Measurements from ENCODE around the gene CLIP3.

The CLIP3 gene

DNA sequence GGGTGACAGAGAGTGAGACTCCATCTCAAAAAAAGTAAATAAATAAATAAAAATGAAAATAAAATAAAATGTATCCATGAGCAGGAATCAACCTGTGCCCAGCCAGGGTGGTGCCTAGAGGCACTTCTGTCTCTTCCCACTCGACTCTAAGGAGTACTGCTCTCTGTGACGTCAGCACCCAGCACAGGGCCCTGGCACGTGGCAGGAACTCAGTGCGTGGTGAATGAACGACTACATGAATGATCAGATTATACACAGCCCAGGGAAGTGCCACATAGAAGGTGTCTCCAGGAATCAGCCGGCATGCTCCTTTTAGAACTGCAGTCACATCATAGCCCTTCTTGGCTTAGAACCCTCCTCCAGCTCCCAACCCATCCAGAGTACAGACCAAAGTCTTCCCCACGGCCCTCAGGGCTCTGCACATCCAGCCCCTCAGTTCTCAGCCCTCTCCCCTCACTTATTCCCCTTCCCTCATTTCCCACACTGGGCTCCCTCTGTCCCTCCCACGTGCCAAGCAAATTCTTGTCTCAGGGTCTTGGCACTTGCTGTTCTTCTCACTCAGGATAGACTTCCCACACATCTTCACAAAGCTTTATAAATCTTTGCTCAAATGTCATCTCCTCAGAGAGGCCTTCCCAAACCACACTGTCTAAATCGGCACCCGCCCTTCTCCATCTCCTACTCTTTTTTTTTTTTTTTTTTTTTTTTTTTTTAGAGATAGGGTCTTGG, 4.2 kb downstream of the CLIP3 start:
- TF ChIP-seq, protein P1, sequence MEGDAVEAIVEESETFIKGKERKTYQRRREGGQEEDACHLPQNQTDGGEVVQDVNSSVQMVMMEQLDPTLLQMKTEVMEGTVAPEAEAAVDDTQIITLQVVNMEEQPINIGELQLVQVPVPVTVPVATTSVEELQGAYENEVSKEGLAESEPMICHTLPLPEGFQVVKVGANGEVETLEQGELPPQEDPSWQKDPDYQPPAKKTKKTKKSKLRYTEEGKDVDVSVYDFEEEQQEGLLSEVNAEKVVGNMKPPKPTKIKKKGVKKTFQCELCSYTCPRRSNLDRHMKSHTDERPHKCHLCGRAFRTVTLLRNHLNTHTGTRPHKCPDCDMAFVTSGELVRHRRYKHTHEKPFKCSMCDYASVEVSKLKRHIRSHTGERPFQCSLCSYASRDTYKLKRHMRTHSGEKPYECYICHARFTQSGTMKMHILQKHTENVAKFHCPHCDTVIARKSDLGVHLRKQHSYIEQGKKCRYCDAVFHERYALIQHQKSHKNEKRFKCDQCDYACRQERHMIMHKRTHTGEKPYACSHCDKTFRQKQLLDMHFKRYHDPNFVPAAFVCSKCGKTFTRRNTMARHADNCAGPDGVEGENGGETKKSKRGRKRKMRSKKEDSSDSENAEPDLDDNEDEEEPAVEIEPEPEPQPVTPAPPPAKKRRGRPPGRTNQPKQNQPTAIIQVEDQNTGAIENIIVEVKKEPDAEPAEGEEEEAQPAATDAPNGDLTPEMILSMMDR (IDR thresholded peaks at IDR 0.05), result no peak
- TF ChIP-seq ZFX (IDR thresholded peaks at IDR 0.05; ENCODE audit: borderline replicate concordance), result no peak
- H3K27ac ChIP-seq, result no peak overlapping the region

DNA sequence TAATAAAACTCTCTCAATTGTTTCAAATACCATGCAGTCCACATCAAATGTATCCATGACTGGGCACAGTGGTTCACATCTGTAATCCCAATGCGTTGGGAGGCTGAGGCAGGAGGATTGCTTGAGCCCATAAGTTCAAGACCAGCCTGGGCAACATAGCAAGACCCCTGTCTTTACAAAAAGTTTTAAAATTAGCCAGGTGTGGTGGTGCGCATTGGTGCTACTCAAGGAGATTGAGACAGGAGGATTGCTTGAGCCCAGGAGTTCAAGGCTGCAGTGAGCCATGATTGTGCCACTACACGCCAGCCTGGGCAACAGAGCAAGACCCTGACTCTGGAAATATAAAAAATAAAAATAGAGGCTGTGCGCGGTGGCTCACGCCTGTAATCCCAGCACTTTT, 5.0 kb downstream of the CLIP3 start:
- H3K27ac ChIP-seq, result no peak overlapping the region
- TF ChIP-seq, protein P1 (IDR thresholded peaks at IDR 0.05), result no peak
- no peak for TF ChIP-seq ZFX (IDR thresholded peaks at IDR 0.05; ENCODE audit: borderline replicate concordance)

DNA sequence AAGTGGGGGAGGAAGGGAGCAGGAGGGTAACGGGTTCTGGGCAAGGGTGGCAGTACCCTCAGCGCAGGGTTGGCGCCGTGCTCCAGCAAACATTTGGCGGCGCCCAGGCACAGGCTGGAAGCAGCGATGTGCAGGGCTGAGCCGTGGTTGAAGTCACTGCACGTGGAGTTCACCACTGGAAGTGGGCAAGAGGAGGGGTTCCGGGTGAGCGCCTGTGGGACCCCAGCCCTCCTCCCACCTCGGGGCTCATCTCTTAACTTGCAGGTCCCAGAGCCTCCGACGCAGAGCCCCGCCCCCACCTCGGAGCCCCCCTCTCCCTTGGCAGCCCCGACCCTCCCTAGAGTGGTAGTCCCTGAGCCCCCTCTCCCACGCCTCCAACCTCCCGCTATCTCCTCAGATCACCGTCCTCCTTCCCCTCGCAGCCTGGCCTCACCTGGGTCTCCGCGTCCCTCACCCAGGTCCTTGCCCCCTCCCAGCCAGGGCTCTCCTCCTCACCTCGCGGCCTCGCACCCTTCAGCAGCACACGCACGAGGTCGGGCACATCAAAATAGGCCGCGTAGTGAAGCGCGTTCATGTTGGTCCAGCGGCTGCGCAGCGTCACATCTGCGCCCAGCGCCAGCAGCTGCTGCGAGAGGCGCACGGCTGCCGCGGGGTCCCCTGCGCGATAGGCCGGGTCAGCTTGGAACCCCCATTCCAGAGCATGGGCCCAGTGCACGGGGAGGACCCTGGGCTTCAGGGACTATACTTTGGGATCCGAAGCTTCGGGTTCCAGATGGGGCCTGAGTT, 6.4 kb downstream of the CLIP3 start:
- TF ChIP-seq ZFX (IDR thresholded peaks at IDR 0.05; ENCODE audit: borderline replicate concordance), result no peak
- TF ChIP-seq, protein P1 (IDR thresholded peaks at IDR 0.05), result no peak
- no peak overlapping the region for H3K27ac ChIP-seq

DNA sequence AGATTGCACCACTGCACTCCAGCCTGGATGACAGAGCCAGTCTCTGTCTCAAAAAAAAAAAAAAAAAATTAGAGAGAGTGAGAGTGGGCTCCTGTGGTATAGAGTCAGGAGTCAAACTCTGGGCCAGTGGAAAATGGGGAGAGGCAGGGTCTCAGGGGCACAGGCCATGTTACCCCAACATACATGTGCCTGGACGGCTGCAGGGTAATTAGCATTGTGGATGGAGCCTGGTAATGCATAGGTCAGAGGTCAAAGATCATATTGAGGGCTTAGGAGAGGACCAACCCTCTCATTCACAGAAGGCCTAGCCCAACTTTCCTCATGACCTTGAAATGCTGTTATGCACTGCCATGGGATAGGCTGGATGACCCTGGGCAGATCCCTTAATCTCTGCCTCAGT, 7.1 kb downstream of the CLIP3 start:
- H3K27ac ChIP-seq, result no peak overlapping the region

DNA sequence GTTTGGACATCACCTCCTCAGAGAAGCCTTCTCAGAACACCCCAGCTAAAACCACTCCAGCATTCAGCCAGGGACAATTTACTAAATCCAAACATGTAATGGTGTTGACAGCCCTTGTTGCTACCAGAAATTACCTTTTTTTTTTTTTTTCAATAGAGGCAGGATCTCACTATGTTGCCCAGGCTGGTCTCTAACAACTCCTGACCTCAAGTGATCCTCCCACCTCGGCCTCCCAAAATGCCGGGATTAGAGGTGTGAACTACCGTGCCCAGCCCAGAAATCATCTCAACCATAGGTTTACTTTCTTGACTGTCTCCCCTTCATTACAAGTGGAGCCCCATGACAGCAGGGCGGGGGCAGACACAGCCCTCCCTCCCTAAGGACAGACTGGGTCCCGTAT, 9.2 kb downstream of the CLIP3 start:
- H3K27ac ChIP-seq, result no peak overlapping the region
- TF ChIP-seq, protein P1 (IDR thresholded peaks at IDR 0.05), result no peak
- no peak for TF ChIP-seq ZFX (IDR thresholded peaks at IDR 0.05; ENCODE audit: borderline replicate concordance)

More for the DNA sequence above, 7.1 kb downstream of the CLIP3 start:
- no peak for TF ChIP-seq ZFX (IDR thresholded peaks at IDR 0.05; ENCODE audit: borderline replicate concordance)
- TF ChIP-seq, protein P1 (IDR thresholded peaks at IDR 0.05), result no peak

DNA sequence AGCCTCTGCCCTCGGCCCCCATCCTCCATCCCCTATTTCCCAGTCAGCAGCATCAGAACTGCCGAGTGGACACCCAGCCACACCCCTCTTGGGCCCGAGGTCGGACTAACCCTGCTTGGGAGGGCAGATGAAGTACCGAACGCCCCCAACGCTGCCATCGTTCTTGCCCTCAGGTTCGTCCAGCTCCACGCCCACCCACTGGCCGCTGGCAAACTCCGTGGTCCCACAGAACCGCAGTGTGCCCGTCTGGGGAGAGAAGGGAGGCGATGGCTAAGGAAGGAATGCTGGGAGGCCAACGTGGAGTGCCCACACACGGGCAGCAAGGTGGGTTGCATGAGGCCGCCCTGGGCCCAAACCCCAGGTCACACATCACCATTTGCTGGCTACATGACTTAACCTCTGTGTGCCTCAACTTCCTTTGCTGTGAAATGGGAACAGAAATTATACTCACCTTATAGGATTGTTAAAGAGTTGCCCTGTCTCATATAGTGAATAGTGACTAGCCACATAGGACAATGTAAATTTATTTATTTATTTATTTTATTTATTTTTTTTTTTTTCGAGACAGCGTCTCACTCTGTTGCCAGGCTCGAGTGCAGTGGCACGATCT, 13.5 kb downstream of the CLIP3 start:
- no peak overlapping the region for H3K27ac ChIP-seq
- TF ChIP-seq ZFX (IDR thresholded peaks at IDR 0.05; ENCODE audit: borderline replicate concordance), result no peak
- TF ChIP-seq, protein P1 (IDR thresholded peaks at IDR 0.05), result no peak
